OCI-LY3 (cell line): ENCODE data around the gene CTSW.

Experiments used
- CTCF ChIP-seq: fragments of 200-600, 300-600 bp; sonication (generic); IDR thresholded peaks from 2 replicates; pipeline ENCODE4 v1.5.1; 2014; ENCODE audit warnings: antibody characterized with exemption, low read length, low read depth
- EZH2phosphoT487 ChIP-seq: fragments of 200-600 bp; shearing (Covaris generic); IDR thresholded peaks from 2 replicates; pipeline ENCODE4 v1.6.1; 2018; ENCODE audit warnings: antibody characterized with exemption, mixed run types, low read depth

- TF ChIP-seq CTCF (no peak), EZH2phosphoT487 (no peak)
Measured at GRCh38 chr11:65850217-65851082, 29.2 kb upstream of the CTSW start.
